Measurements from ENCODE around the gene CCSER1. TPM values are rescaled to one million over a fixed set of nuclear protein-coding genes. Genes with fewer than 3 reads are reported as not detected.

Gene CCSER1
- total and polyA plus RNA-seq, 2 of the 8 experiments (the other 6 are each of a cell fraction or from before 2014, with no cell fraction given) = 0.26 to 0.84 TPM

GRCh38 chr4:90445380-90445779, 318.2 kb downstream of the CCSER1 start:
- ChIA-PET CTCF (ENCODE audit: partially characterized antibody) (no interaction called here), POLR2A (ENCODE audit: partially characterized antibody) (no interaction called here)
- H3K23ac ChIP-seq (ENCODE audit: insufficient read length) = no peak overlapping the region
- H3K23me2 ChIP-seq (ENCODE audit: low read depth, low read length) = no peaks in the 10 kb centered on the region
- H2AK5ac ChIP-seq (ENCODE audit: low read depth, low read length) = no peak overlapping the region
- H4K5ac ChIP-seq (ENCODE audit: insufficient read length, low read depth, low read length) = no peak overlapping the region
- FAIRE-seq (no peak), DNase-seq (ENCODE audit: low read depth in 1 of 2, low spot score in 2 of 2) (no peak)
- H3K9ac ChIP-seq (replicated peaks in 1 of 4; ENCODE audit: extremely low read depth in 1 of 4, low read depth in 3 of 4, low read length in 3 of 4) = no peak overlapping the region
- H2BK15ac ChIP-seq (ENCODE audit: low read length) = no peak overlapping the region
- no peak overlapping the region for H2BK12ac ChIP-seq (ENCODE audit: low read depth, low read length)
- H3K4me2 ChIP-seq (ENCODE audit: insufficient read depth in 1 of 2, low read depth in 2 of 2, low read length in 2 of 2) = no peak overlapping the region
- no peak overlapping the region for H2BK5ac ChIP-seq (ENCODE audit: low read depth, low read length)
- H3K4ac ChIP-seq (replicated peaks; ENCODE audit: insufficient read length, low read depth, low read length) = no peak overlapping the region
- H2BK20ac ChIP-seq (ENCODE audit: low read length) = no peak overlapping the region
- H3K36me3 ChIP-seq (ENCODE audit: control insufficient read depth in 2 of 4, insufficient read depth in 4 of 4, low read length in 3 of 4) = no peaks in the 10 kb centered on the region
- H2BK120ac ChIP-seq (replicated peaks; ENCODE audit: low read depth, low read length) = no peak overlapping the region
- H3K79me1 ChIP-seq (ENCODE audit: low read depth, low read length) = no peaks in the 10 kb centered on the region
- H3K56ac ChIP-seq (replicated peaks; ENCODE audit: insufficient read length, low read depth, low read length) = no peak overlapping the region
- WGBS, 2 experiments (ENCODE audit: extremely low coverage in 1 of 2, insufficient coverage in 1 of 2, insufficient read length in 1 of 2, insufficient replicate concordance in 2 of 2, low coverage in 1 of 2, low lambda C conversion rate in 2 of 2, missing lambda C conversion rate in 1 of 2) = 93% methylated on average over 2 of the region's 2 CpGs; no CpG with 5 or more reads in 1 of the 2 experiments
- H4K91ac ChIP-seq (replicated peaks; ENCODE audit: insufficient read length, low read length) = no peak overlapping the region
- no peaks in the 10 kb centered on the region for H4K20me1 ChIP-seq (replicated peaks in 1 of 2; ENCODE audit: control insufficient read depth in 1 of 2, insufficient read depth in 2 of 2, low read length in 2 of 2)
- no peaks in the 10 kb centered on the region for H3K79me2 ChIP-seq (ENCODE audit: control insufficient read depth in 1 of 2, insufficient read depth in 2 of 2, low read length in 2 of 2)
- H3K9me3 ChIP-seq (ENCODE audit: insufficient read depth in 2 of 2, low read depth in 1 of 2, low read length in 1 of 2) = no peaks in the 10 kb centered on the region
- H3K4me1 ChIP-seq (replicated peaks in 1 of 4; ENCODE audit: control insufficient read depth in 3 of 4, insufficient read depth in 4 of 4, low read length in 3 of 4) = no peaks in the 10 kb centered on the region
- H3K4me3 ChIP-seq (ENCODE audit: extremely low read depth in 1 of 4, insufficient read depth in 2 of 4, low read depth in 3 of 4, low read length in 4 of 4) = no peak overlapping the region
- H3K14ac ChIP-seq (ENCODE audit: insufficient read length) = no peak overlapping the region
- H2AFZ ChIP-seq (ENCODE audit: low read length) = no peak overlapping the region
- no peak overlapping the region for H4K8ac ChIP-seq (ENCODE audit: extremely low read depth, insufficient read depth, low read length)
- H3K18ac ChIP-seq (ENCODE audit: extremely low read depth, low read length) = no peak overlapping the region
- no peak overlapping the region for H3K27ac ChIP-seq (ENCODE audit: low read depth, low read length)
- H3K27me3 ChIP-seq (replicated peaks in 1 of 4; ENCODE audit: control insufficient read depth in 3 of 4, extremely low read depth in 1 of 4, insufficient read depth in 3 of 4, low read length in 3 of 4) = no peaks in the 10 kb centered on the region
- TF ChIP-seq ZNF274 (IDR thresholded peaks at IDR 0.05; ENCODE audit: borderline replicate concordance, extremely low read depth, low read length) = no peak
- TF ChIP-seq SUZ12 (IDR thresholded peaks at IDR 0.05; ENCODE audit: low read length) = no peak
- no peak for TF ChIP-seq YY1 (IDR thresholded peaks at IDR 0.05; ENCODE audit: low read depth, low read length)
- no peak for TF ChIP-seq JUN (IDR thresholded peaks at IDR 0.05; ENCODE audit: low read depth, low read length)
- no peak for TF ChIP-seq BACH1 (IDR thresholded peaks at IDR 0.05; ENCODE audit: low read length)
- no peak for TF ChIP-seq SP4 (IDR thresholded peaks at IDR 0.05; ENCODE audit: low read length)
- TF ChIP-seq BCL11A (IDR thresholded peaks at IDR 0.05; ENCODE audit: low read depth in 2 of 2, low read length in 2 of 2) = no peak
- TF ChIP-seq MAX (IDR thresholded peaks at IDR 0.05) = no peak
